Esophagus muscularis mucosa (tissue), 4 donors: ENCODE data around the gene AXIN1. TPM values are rescaled to one million over a fixed set of nuclear protein-coding genes. Genes with fewer than 3 reads are reported as not detected.

ENCODE experiments used
- DNase-seq: peaks from one replicate; pipeline ENCODE4 v3.0.0-alpha.2; 2017; ENCODE audit errors: extremely low spot score
- H3K27ac ChIP-seq, 4 donors: fragments of 200-600 bp; sonication (generic); replicated peaks in 1 of 4; 1 replicate in 3 of 4; 2 replicates in 1 of 4; pipeline ENCODE4 v1.5.1; 2016 to 2019; ENCODE audit warnings: mild to moderate bottlenecking in 1 of 4
- H3K27me3 ChIP-seq, 4 donors: fragments of 200-600 bp; sonication (generic); one replicate each; pipeline versions ENCODE4 v1.5.1 to v1.6.0; 2016 to 2019
- H3K36me3 ChIP-seq, 4 donors: fragments of 200-600 bp; sonication (generic); one replicate each; pipeline ENCODE4 v1.5.1; 2016 to 2019
- H3K4me1 ChIP-seq, 4 donors: fragments of 200-600 bp; sonication (generic); one replicate each; pipeline ENCODE4 v1.5.1; 2016 to 2019
- H3K4me3 ChIP-seq, 4 donors: fragments of 200-600 bp; sonication (generic); 1 replicate in 2 of 4; 2 replicates in 2 of 4; pipeline ENCODE4 v1.5.1; 2016 to 2019; ENCODE audit warnings: mild to moderate bottlenecking in 4 of 4, moderate library complexity in 1 of 4
- H3K9me3 ChIP-seq, 4 donors: fragments of 200-600 bp; sonication (generic); 1 replicate in 3 of 4; 2 replicates in 1 of 4; pipeline ENCODE4 v1.5.1; 2016 to 2019
- EP300 ChIP-seq: sonication (generic); formaldehyde crosslinking; IDR thresholded peaks from one replicate; pipeline ENCODE4 v1.6.1; 2017; ENCODE audit warnings: antibody characterized with exemption
- POLR2A ChIP-seq: fragments of 450-650 bp; IDR thresholded peaks from one replicate; pipeline ENCODE4 v1.6.1; 2017; ENCODE audit warnings: antibody characterized with exemption, moderate library complexity, mild to moderate bottlenecking, low read depth
- POLR2AphosphoS5 ChIP-seq, 2 donors: sonication (generic); formaldehyde crosslinking; IDR thresholded peaks; one replicate each; pipeline ENCODE4 v1.6.1; 2017; ENCODE audit warnings: antibody characterized with exemption in 2 of 2
- WGBS: methylation state at CpG from one replicate; pipeline ENCODE4 v1.1.5; 2018; 5-methylcytosine and 5-hydroxymethylcytosine counted together
- intact Hi-C: fragments of 100-400 bp; cut with DNase I; formaldehyde crosslinking; loops from one replicate; pipeline ENCODE4 v1.15.1; 2023
- total RNA-seq, 4 donors: library from RNA; depleted of rRNA; stranded (reverse); fragments of >200 nt; gene quantifications; one replicate each; pipeline versions ENCODE4 v1.1.0 to v1.2.1, GENCODE V29; 2016
- TF ChIP-seq, protein P1 (sequence below), 3 experiments: fragments of 200-600 bp in 2 of 3; fragments of 450-650 bp in 1 of 3; sonication (generic) in 2 of 3; IDR thresholded peaks; one replicate each; pipeline ENCODE4 v1.5.1; 2017 to 2019; ENCODE audit warnings: antibody characterized with exemption in 3 of 3, mild to moderate bottlenecking in 2 of 3, moderate library complexity in 1 of 3

Gene AXIN1
- total RNA-seq, 4 donors from 2014 or later, result 24.1 to 56.2 (median 44.1) TPM

DNA sequence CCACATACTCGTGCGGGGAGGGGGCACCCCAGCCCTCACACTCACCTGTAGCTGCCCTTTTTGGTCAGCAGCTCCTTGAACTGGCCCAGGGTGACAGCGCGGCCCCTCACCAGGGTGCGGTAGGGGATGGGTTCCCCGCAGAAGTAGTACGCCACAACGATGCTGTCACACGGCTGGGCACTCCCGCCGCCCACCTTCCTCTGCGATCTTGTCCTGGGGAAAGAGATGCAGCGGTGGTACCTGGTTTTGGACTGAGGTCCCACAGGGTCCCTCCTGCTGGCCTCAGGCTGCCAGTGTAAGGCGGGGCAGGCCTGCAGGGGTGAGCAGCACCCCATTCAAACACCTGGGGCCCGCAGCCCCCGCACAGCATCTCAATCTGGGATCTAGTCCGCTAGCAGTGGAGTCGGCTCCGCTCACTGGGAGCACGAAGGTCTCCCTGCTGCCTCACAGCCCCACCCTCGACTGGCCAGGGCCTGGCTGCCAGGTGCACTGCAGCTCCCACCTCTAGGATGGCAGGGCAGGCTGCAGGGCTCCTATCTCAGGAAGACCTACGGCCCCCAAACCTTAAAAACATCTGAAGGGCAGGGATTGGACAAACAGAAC lies 63.0 kb downstream of the AXIN1 start:
- WGBS, result 95% methylated on average over 9 of the region's 22 CpGs
- Histone ChIP-seq H3K4me3 (no peak overlapping the region), H3K27me3 (no peaks in the 10 kb centered on the region), H3K4me1 (no peaks in the 10 kb centered on the region), H3K9me3 (no peaks in the 10 kb centered on the region), H3K27ac (no peak overlapping the region), H3K36me3 (peaks cover 23 to 79% (median 72%) of the 10 kb centered on the region in 4 donors)
- DNase-seq, result no peak
- intact Hi-C loops, result no loop called here
- TF ChIP-seq POLR2AphosphoS5 (IDR thresholded peaks at IDR 0.05) (no peak), POLR2A (no peak), EP300 (no peak)
- TF ChIP-seq, protein P1, sequence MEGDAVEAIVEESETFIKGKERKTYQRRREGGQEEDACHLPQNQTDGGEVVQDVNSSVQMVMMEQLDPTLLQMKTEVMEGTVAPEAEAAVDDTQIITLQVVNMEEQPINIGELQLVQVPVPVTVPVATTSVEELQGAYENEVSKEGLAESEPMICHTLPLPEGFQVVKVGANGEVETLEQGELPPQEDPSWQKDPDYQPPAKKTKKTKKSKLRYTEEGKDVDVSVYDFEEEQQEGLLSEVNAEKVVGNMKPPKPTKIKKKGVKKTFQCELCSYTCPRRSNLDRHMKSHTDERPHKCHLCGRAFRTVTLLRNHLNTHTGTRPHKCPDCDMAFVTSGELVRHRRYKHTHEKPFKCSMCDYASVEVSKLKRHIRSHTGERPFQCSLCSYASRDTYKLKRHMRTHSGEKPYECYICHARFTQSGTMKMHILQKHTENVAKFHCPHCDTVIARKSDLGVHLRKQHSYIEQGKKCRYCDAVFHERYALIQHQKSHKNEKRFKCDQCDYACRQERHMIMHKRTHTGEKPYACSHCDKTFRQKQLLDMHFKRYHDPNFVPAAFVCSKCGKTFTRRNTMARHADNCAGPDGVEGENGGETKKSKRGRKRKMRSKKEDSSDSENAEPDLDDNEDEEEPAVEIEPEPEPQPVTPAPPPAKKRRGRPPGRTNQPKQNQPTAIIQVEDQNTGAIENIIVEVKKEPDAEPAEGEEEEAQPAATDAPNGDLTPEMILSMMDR (IDR thresholded peaks at IDR 0.05), result no peak

DNA sequence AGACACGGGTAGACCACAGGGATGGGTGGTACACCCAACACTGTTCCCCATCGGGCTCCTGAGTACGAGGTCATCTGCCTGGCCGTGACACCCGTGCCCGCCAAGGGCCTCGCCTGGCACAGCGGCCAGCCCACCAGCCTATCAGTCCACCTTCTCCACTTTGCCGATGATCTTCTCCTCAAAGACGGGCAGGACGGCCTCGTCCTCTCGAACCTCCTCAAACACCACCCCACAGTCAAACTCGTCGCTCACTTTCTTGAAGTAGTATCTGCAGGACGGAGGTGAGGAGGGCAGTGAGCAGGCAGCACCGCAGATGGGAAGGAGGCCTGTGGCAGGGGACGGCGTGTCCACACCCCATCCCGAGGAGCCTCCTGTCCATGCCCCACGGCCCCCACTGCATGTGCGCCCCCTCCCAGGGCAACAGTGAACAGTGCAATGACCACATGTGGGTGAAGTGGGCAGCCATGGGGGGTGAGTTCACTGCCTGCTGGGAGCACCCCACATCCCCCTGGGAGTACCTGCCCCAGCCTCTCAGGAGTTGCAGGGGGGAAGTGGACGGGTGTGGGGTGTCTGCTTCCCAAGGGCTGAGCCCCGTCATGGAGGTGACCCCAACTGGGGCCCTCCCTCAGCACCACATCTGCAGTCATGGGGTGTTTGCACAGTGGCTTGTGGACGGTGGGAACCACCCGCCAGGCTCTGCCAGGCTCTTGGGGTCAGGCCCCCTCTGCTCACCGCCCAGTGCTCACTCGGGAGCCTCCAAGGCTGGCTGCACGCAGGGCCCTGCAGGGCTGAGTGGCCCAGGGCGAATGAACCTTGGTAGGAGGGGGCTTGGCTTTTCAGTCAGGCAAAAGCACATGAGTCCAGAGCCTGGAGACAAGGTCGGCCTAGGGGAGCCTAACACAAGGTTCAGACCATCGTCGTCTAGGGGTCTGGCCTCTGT lies 64.3 kb downstream of the AXIN1 start:
- Histone ChIP-seq H3K9me3 (no peaks in the 10 kb centered on the region), H3K27ac (no peak overlapping the region), H3K4me1 (no peaks in the 10 kb centered on the region), H3K36me3 (peaks cover 23 to 70% (median 66%) of the 10 kb centered on the region in 4 donors), H3K4me3 (no peak overlapping the region), H3K27me3 (peaks cover 0 to under 1% (median 0%) of the 10 kb centered on the region in 4 donors)
- 93% methylated on average over 28 of the region's 33 CpGs for WGBS
- no peak for TF ChIP-seq POLR2AphosphoS5 (IDR thresholded peaks at IDR 0.05)
- no peak for TF ChIP-seq EP300
- no peak for TF ChIP-seq POLR2A
- TF ChIP-seq, protein P1 (IDR thresholded peaks at IDR 0.05), result no peak
- DNase-seq, result no peak
- intact Hi-C loops, result no loop called here

DNA sequence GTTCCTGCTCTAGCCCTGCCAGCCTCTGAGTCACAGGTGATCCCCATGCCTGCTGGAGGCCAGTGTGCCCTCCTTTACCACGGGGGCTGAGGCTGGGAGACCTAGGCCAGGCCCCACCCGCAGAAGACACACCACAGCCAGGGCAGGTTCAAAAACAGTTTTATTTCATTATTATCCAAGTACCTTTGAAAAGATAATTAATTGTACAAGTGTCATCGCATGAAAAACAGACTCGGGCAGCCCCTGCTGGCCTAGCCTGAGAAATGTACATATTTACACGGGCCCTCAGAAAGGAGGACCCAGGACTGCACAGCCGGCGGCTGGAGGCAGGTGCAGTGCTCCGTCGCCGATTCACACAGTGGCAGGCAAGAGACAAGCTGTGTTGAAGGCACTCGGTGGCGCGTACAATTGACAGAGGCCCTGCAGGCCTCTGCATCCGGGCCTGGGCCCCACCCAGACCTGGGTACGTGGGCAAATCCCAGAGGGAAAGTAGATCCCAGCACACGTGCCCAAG lies 65.2 kb downstream of the AXIN1 start:
- TF ChIP-seq, protein P1 (IDR thresholded peaks at IDR 0.05), result no peak
- TF ChIP-seq POLR2A (no peak), POLR2AphosphoS5 (IDR thresholded peaks at IDR 0.05) (no peak), EP300 (no peak)
- Histone ChIP-seq H3K4me3 (no peak overlapping the region), H3K36me3 (peaks cover 14 to 61% (median 57%) of the 10 kb centered on the region in 4 donors), H3K27me3 (peaks cover 0 to 10% (median 0%) of the 10 kb centered on the region in 4 donors), H3K4me1 (no peaks in the 10 kb centered on the region), H3K27ac (no peak overlapping the region), H3K9me3 (no peaks in the 10 kb centered on the region)
- no peak for DNase-seq
- WGBS, result 73% methylated on average over 13 of the region's 16 CpGs
- intact Hi-C loops, result no loop called here

DNA sequence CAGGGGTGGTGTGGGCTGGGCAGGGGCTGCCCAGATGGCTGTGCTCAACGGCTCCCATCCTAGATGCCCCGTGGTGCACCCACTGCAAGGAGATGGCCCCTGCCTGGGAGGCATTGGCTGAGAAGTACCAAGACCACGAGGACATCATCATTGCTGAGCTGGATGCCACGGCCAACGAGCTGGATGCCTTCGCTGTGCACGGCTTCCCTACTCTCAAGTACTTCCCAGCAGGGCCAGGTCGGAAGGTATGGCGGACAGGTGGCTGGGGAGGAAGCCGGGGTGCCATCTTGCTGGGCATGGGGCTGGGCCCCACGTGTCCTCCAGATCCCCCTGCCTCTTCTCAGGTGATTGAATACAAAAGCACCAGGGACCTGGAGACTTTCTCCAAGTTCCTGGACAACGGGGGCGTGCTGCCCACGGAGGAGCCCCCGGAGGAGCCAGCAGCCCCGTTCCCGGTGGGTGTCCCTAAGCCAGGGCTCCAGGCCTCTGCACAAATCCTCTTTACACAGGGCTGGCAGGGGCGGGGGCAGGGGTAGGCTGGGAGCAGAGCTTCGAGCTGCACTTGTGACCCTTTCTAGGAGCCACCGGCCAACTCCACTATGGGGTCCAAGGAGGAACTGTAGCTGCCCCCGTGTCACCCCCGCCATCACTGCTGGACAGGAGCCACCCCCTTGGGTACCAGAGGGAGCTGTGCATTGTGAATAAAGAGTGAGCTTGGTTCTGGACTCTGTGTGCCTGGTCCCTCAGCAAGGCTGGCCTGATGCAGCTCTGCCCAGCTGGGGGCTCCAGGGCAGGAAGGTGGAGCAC lies 65.8 kb downstream of the AXIN1 start:
- Histone ChIP-seq H3K4me3 (no peak overlapping the region), H3K9me3 (no peaks in the 10 kb centered on the region), H3K27ac (no peak overlapping the region), H3K4me1 (peaks cover 0 to 4% (median 1%) of the 10 kb centered on the region in 4 donors), H3K27me3 (peaks cover 0 to 16% (median 2%) of the 10 kb centered on the region in 4 donors), H3K36me3 (peaks cover 7 to 54% (median 51%) of the 10 kb centered on the region in 4 donors)
- TF ChIP-seq, protein P1 (IDR thresholded peaks at IDR 0.05), result no peak
- TF ChIP-seq POLR2AphosphoS5 (IDR thresholded peaks at IDR 0.05) (no peak), EP300 (no peak), POLR2A (no peak)
- WGBS, result 96% methylated on average over 19 of the region's 22 CpGs
- intact Hi-C loops, result no loop called here
- DNase-seq, result no peak
